IMR-90 (cell line): ENCODE data around the gene HS3ST5. TPM values are rescaled to one million over a fixed set of nuclear protein-coding genes. Genes with fewer than 3 reads are reported as not detected.

Experiments used
- ATAC-seq: fragments of 200-7000 bp; cut with Tn5 transposase; 2 replicates; pipeline ENCODE4 v1.9.1; 2020; ENCODE audit warnings: low read depth, mild to moderate bottlenecking, moderate library complexity
- BruUV-seq: library from RNA; stranded (reverse); fragments of 400-500 nt; replicated peaks from 2 replicates; lab custom pipeline; 2021; lab: Mats Ljungman, UMichigan
- CTCF ChIA-PET: fragments of 300-600 bp; formaldehyde crosslinking; extraction: SDS; loops from one replicate; lab custom pipeline; 2021; ENCODE audit warnings: antibody characterized with exemption; lab: Yijun Ruan, JAX
- POLR2A ChIA-PET: fragments of 300-600 bp; sonication (Branson Sonifier 250); formaldehyde crosslinking; loops from one replicate; lab custom pipeline; 2022; ENCODE audit warnings: antibody characterized with exemption; ENCODE audit not compliant: unreplicated experiment; lab: Charles Lee
- DNase-seq: peaks from one replicate; pipeline ENCODE4 v3.0.0; 2013
- H2AFZ ChIP-seq: replicated peaks from 2 replicates; pipeline ENCODE3; 2013; ENCODE audit warnings: low read length, mild to moderate bottlenecking; ENCODE audit not compliant: poor library complexity
- H2AK5ac ChIP-seq: 2 replicates; pipeline ENCODE4 v1.6.1; 2013; ENCODE audit warnings: low read depth, low read length, inconsistent platforms
- H2AK9ac ChIP-seq: replicated peaks from 2 replicates; pipeline ENCODE3; 2013; ENCODE audit warnings: mild to moderate bottlenecking, low read depth, low read length, moderate library complexity; ENCODE audit not compliant: poor library complexity
- H2BK120ac ChIP-seq: 2 replicates; pipeline ENCODE4 v1.6.1; 2013; ENCODE audit warnings: low read depth, low read length, inconsistent platforms
- H2BK15ac ChIP-seq: 3 replicates; pipeline ENCODE4 v1.6.1; 2013; ENCODE audit warnings: low read depth, low read length, inconsistent platforms
- H2BK20ac ChIP-seq: 2 replicates; pipeline ENCODE4 v1.6.1; 2013; ENCODE audit warnings: low read depth, mild to moderate bottlenecking, inconsistent platforms, low read length, moderate library complexity
- H2BK5ac ChIP-seq: 2 replicates; pipeline ENCODE4 v1.6.1; 2013; ENCODE audit warnings: mild to moderate bottlenecking, low read depth, low read length, inconsistent platforms; ENCODE audit not compliant: poor library complexity, severe bottlenecking
- H3K14ac ChIP-seq: replicated peaks from 2 replicates; pipeline ENCODE4 v1.6.1; 2013; ENCODE audit warnings: low read depth, low read length, inconsistent platforms
- H3K18ac ChIP-seq: 2 replicates; pipeline ENCODE4 v1.6.1; 2013; ENCODE audit warnings: low read depth, low read length, control low read depth
- H3K23ac ChIP-seq: 2 replicates; pipeline ENCODE4 v1.6.1; 2013; ENCODE audit warnings: low read depth, low read length, inconsistent platforms
- H3K27ac ChIP-seq: 2 replicates; pipeline ENCODE4 v1.5.1; 2013; ENCODE audit warnings: mild to moderate bottlenecking, control low read depth, low read length; ENCODE audit not compliant: insufficient read depth
- H3K27me3 ChIP-seq: 2 replicates; pipeline ENCODE4 v1.6.1; 2013; ENCODE audit warnings: low read length; ENCODE audit not compliant: control insufficient read depth, insufficient read depth
- H3K36me3 ChIP-seq: 2 replicates; pipeline ENCODE4 v1.6.1; 2013; ENCODE audit warnings: low read length, mixed read lengths; ENCODE audit not compliant: control insufficient read depth, insufficient read depth
- H3K4ac ChIP-seq: 2 replicates; pipeline ENCODE4 v1.6.1; 2013; ENCODE audit warnings: low read depth, low read length, inconsistent platforms
- H3K4me1 ChIP-seq: 2 replicates; pipeline ENCODE4 v1.6.1; 2013; ENCODE audit warnings: low read length, mixed read lengths; ENCODE audit not compliant: control insufficient read depth, insufficient read depth
- H3K4me2 ChIP-seq: 2 replicates; pipeline ENCODE4 v1.6.1; 2013; ENCODE audit warnings: low read depth, mild to moderate bottlenecking, control low read depth, low read length, moderate library complexity
- H3K4me3 ChIP-seq: 2 replicates; pipeline ENCODE4 v1.5.1; 2013; ENCODE audit warnings: low read depth, mild to moderate bottlenecking, control low read depth, low read length, moderate library complexity; ENCODE audit not compliant: insufficient read depth
- H3K56ac ChIP-seq: 2 replicates; pipeline ENCODE4 v1.6.1; 2013; ENCODE audit warnings: low read length, inconsistent platforms; ENCODE audit not compliant: insufficient read depth; ENCODE audit errors: extremely low read depth
- H3K79me1 ChIP-seq, 2 experiments: 2 replicates each; pipeline ENCODE4 v1.6.1; 2013; ENCODE audit warnings: low read length in 2 of 2, inconsistent platforms in 1 of 2, low read depth in 1 of 2
- H3K9ac ChIP-seq: 2 replicates; pipeline ENCODE4 v1.6.1; 2013; ENCODE audit warnings: low read depth, low read length, control low read depth
- H3K9me1 ChIP-seq: 2 replicates; pipeline ENCODE4 v1.6.1; 2013; ENCODE audit warnings: low read length, inconsistent platforms; ENCODE audit not compliant: insufficient read depth
- H3K9me3 ChIP-seq: 2 replicates; pipeline ENCODE4 v1.6.1; 2013; ENCODE audit warnings: low read length; ENCODE audit not compliant: control insufficient read depth, insufficient read depth
- H4K20me1 ChIP-seq: 2 replicates; pipeline ENCODE4 v1.6.1; 2013; ENCODE audit warnings: low read length, inconsistent platforms; ENCODE audit not compliant: insufficient read depth
- H4K5ac ChIP-seq: 2 replicates; pipeline ENCODE4 v1.6.1; 2013; ENCODE audit warnings: mild to moderate bottlenecking, low read depth, low read length, control low read depth
- H4K8ac ChIP-seq, 2 experiments: 2 replicates each; pipeline ENCODE4 v1.6.1; 2013; ENCODE audit warnings: low read depth in 2 of 2, low read length in 2 of 2, control low read depth in 1 of 2, inconsistent platforms in 1 of 2
- H4K91ac ChIP-seq: 2 replicates; pipeline ENCODE4 v1.6.1; 2013; ENCODE audit warnings: low read depth, low read length, inconsistent platforms; ENCODE audit not compliant: insufficient read depth
- CEBPB ChIP-seq: IDR thresholded peaks from 2 replicates; pipeline ENCODE4 v1.6.1; 2012; ENCODE audit warnings: low read depth, low read length, improper control_type of control experiment
- MAFK ChIP-seq: IDR thresholded peaks from 2 replicates; pipeline ENCODE4 v1.6.1; 2012; ENCODE audit warnings: low read depth, low read length, improper control_type of control experiment
- MAZ ChIP-seq: IDR thresholded peaks from 2 replicates; pipeline ENCODE4 v1.6.1; 2012; ENCODE audit warnings: low read depth, mild to moderate bottlenecking, low read length, improper control_type of control experiment, moderate library complexity, borderline replicate concordance
- POLR2A ChIP-seq: IDR thresholded peaks from 2 replicates; pipeline ENCODE4 v1.6.1; 2012; ENCODE audit warnings: mild to moderate bottlenecking, low read depth, low read length
- RAD21 ChIP-seq: IDR thresholded peaks from 2 replicates; pipeline ENCODE4 v1.6.1; 2012; ENCODE audit warnings: low read length, improper control_type of control experiment
- RCOR1 ChIP-seq: IDR thresholded peaks from 2 replicates; pipeline ENCODE4 v1.6.1; 2012; ENCODE audit warnings: mild to moderate bottlenecking, low read length, improper control_type of control experiment; ENCODE audit not compliant: insufficient replicate concordance
- WGBS, 2 experiments: methylation state at CpG; one replicate each; pipeline versions ENCODE4 v1.1.5 to v1.1.7; 2013; ENCODE audit warnings: missing lambda C conversion rate in 2 of 2; ENCODE audit not compliant: insufficient read length in 1 of 2; ENCODE audit errors: extremely low coverage in 2 of 2; 5-methylcytosine and 5-hydroxymethylcytosine counted together
- dilution Hi-C: fragments of 300-500 bp; cut with HindIII; formaldehyde crosslinking; loops from one replicate; pipeline ENCODE4 v1.14.3; 2018; ENCODE audit warnings: low sequenced_read_pairs; ENCODE audit not compliant: unreplicated experiment
- in situ Hi-C: fragments of 300-500 bp; cut with MboI; formaldehyde crosslinking; loops from 3 replicates; pipeline ENCODE4 v1.14.3; 2019; ENCODE audit warnings: low sequenced_read_pairs, inconsistent platforms, mixed read lengths
- intact Hi-C: fragments of 100-400 bp; cut with micrococcal nuclease; formaldehyde crosslinking; loops from 2 replicates; pipeline ENCODE4 v1.10.0; 2022
- polyA plus RNA-seq, 3 experiments: library from polyadenylated mRNA; depleted of rRNA; stranded (reverse); fragments of >200 nt; gene quantifications; 2 replicates each; pipeline ENCODE4 v1.2.3, GENCODE V29; 2012; ENCODE audit warnings: low replicate concordance in 1 of 3
- total RNA-seq: library from RNA; depleted of rRNA; stranded (reverse); fragments of >200 nt; gene quantifications from 2 replicates; pipeline ENCODE4 v1.2.3, GENCODE V29; 2012

Gene HS3ST5
- total and polyA plus RNA-seq, 2 of the 4 experiments (the other 2 are of a cell fraction), result not detected

DNA sequence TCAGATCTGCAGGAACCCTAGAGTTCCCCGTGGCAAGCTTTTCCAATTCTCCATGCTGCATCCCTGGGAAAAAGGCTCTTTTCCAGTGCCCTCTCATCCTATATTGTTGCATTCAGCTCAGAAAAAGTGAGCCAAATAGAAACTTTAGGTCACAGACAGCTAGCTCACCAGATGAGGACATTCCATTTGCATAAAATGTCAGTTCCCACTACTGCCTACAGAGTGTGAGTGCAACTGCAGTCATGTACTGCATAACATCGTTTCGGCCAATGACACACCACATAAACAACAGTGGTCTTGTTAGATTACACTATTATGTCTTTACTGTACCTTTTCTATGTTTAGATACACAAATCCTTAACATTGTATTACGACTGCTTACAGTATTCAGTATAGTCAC, 8.6 kb downstream of the HS3ST5 start:
- Histone ChIP-seq H2BK15ac (no peak overlapping the region), H3K9me3 (no peaks in the 10 kb centered on the region), H2BK5ac (no peak overlapping the region), H4K5ac (no peak overlapping the region), H3K56ac (no peak overlapping the region), H2AK9ac (no peak overlapping the region), H3K23ac (no peak overlapping the region), H3K18ac (no peak overlapping the region), H4K91ac (no peak overlapping the region), H3K36me3 (no peaks in the 10 kb centered on the region), H3K14ac (no peak overlapping the region), H2AK5ac (no peak overlapping the region), H3K4ac (no peak overlapping the region), H3K9ac (no peak overlapping the region), H2BK120ac (no peak overlapping the region), H2AFZ (no peak overlapping the region), H3K9me1 (no peaks in the 10 kb centered on the region; the same call in 1 of the 2 replicates), H3K4me1 (no peaks in the 10 kb centered on the region), H3K27me3 (no peaks in the 10 kb centered on the region), H2BK20ac (no peak overlapping the region), H3K79me1 (no peaks in the 10 kb centered on the region), H4K20me1 (no peaks in the 10 kb centered on the region), H3K4me2 (no peak overlapping the region), H3K4me3 (no peak overlapping the region), H4K8ac (no peak overlapping the region), H3K27ac (no peak overlapping the region)
- POLR2A ChIA-PET, result no interaction called here
- CTCF ChIA-PET, result interaction anchor here (0.6 kb wide), 1 partner anchor 384 kb away, joined by 3 read pairs; no protein-coding TSS in a partner anchor
- no TSS peak for BruUV-seq
- ATAC-seq, result no peak
- no peak for DNase-seq
- dilution Hi-C loops (no loop called here), intact Hi-C loops (no loop called here), in situ Hi-C loops (no loop called here)
- WGBS, 2 experiments, result no CpG with 5 or more reads among the region's 4 CpGs
- TF ChIP-seq RAD21 (no peak), RCOR1 (no peak), CEBPB (no peak), POLR2A (no peak), MAZ (no peak), MAFK (no peak)
